Activated T-cell treated with anti-CD3 and anti-CD28 coated beads, Interleukin-2, amount 50 U/mL, for 4 hours (primary cell): Measurements from ENCODE around the gene UBE2L5. TPM values are rescaled to one million over a fixed set of nuclear protein-coding genes. Genes with fewer than 3 reads are reported as not detected.
A peak's percentile ranks its signal among the peaks of the same experiment; 100 is the strongest.
"Not testable (repeated sequence)": the region's sequence is repeated elsewhere in the genome, so short reads cannot be mapped to it uniquely, and the experiment has no call there.

Source experiments
- ATAC-seq, 2 donors: fragments of 200-7000 bp; cut with Tn5 transposase; one replicate each; pipeline ENCODE4 v1.10.0; 2021
- DNase-seq: peaks from one replicate; pipeline ENCODE4 v3.0.0-alpha.2; 2020
- H3K27me3 Mint-ChIP-seq: one replicate; pipeline ENCODE4 v1.8.0; 2021; ENCODE audit warnings: low read depth, mixed read lengths
- H3K36me3 Mint-ChIP-seq: one replicate; pipeline ENCODE4 v1.8.0; 2022; ENCODE audit warnings: mixed read lengths; ENCODE audit not compliant: insufficient read depth
- H3K4me1 Mint-ChIP-seq: one replicate; pipeline ENCODE4 v1.8.0; 2021; ENCODE audit warnings: low read depth, mixed read lengths
- H3K4me3 Mint-ChIP-seq: one replicate; pipeline ENCODE4 v1.8.0; 2021; ENCODE audit warnings: mild to moderate bottlenecking, moderate library complexity, mixed read lengths
- H3K9me3 Mint-ChIP-seq: one replicate; pipeline ENCODE4 v1.8.0; 2021; ENCODE audit warnings: mixed read lengths
- total RNA-seq, 3 donors: library from RNA; stranded (reverse); gene quantifications; one replicate each; pipeline ENCODE4 v1.2.1, GENCODE V29; 2021

Gene UBE2L5
- total RNA-seq, 3 donors from 2014 or later: not detected

DNA sequence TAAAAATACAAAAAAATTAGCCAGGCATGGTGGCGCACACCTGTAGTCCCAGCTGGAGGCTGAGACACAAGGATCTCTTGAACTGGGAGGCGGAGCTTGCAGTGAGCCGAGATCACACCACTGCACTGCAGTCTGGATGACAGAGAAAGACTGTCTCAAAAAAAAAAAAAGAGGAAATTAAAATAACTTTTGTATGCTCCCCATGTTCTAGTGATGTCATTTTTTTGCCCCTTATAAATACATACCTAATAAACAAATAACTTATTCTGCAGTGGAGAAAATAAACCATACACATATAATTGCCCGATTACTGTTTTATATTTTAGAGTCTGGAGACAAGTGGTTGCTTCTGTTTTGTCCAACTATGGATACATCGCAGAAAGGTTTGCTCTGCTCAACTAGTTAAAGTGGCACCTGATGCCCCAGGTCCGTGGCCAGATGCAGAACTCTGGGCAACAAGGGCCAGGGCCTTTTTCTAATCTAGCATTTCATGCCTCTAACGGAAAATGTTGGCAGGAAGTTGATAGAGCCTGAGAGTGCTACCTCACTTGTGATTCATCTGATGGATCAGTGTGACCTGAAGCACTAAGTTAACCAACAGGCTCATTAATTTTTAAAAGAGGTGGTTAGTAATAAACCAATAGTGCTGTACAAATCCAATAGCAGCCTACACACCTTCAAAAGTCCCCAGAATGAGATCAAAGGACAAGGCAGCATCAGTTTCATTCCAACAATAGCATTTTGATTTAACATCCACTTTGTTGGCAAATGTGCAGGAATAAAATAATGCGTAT, 18.8 kb downstream of the UBE2L5 start:
- Mint-ChIP-seq H3K27me3 (peaks cover 2% of the 10 kb centered on the region), H3K36me3 (no peaks in the 10 kb centered on the region)

DNA sequence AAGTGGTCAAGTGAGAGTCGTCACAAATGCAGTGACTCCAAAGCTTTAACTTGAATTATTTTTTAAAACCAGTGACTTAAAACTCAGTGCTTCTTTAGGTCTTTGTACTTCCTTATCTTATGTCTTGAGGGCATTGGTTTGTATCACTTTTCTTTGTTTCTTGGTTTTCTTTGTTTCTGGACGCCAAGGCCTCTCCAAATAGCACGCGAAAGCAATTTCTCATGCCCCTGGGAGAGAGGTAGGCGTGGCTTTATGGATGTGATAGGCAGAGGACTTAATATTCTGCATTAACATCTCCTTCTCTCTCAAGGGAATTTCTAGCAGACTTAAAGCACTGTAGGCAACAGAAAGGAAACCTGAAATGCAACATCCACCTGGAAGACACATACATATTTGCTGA, 20.6 kb downstream of the UBE2L5 start:
- DNase-seq: no peak
- H3K27me3 Mint-ChIP-seq: peaks cover 3% of the 10 kb centered on the region
- ATAC-seq: no peak

More for the DNA sequence above, 18.8 kb downstream of the UBE2L5 start:
- DNase-seq: no peak
- peaks cover 13% of the 10 kb centered on the region for H3K4me1 Mint-ChIP-seq
- no peak overlapping the region for H3K4me3 Mint-ChIP-seq
- ATAC-seq: peak in 1 of 2 donors; percentile 48
- no peaks in the 10 kb centered on the region for H3K9me3 Mint-ChIP-seq

DNA sequence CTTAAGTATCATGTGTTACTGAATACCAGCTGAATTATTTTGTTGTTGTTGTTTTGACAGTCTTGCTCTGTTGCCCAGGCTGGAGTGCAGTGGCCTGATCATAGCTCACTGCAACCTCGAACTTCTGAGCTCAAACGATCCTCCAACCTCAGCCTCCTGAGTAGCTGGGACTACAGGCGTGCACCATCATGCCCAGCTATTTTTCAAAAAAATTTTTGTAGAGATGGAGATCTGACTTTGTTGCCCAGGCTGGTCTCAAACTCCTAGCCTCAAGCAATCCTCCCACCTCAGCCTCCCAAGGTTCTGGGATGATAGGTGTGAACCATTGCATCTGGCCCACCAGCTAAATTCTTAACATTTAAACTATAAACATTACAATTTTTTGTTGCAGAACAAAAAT, 21.2 kb downstream of the UBE2L5 start:
- peaks cover 13% of the 10 kb centered on the region for H3K4me1 Mint-ChIP-seq
- not testable (repeated sequence) for H3K4me3 Mint-ChIP-seq, ATAC-seq, DNase-seq, H3K36me3 Mint-ChIP-seq, H3K27me3 Mint-ChIP-seq, H3K9me3 Mint-ChIP-seq

More for the DNA sequence above, 20.6 kb downstream of the UBE2L5 start:
- Mint-ChIP-seq H3K4me3 (no peak overlapping the region), H3K9me3 (no peaks in the 10 kb centered on the region), H3K4me1 (peaks cover 13% of the 10 kb centered on the region), H3K36me3 (no peaks in the 10 kb centered on the region)

DNA sequence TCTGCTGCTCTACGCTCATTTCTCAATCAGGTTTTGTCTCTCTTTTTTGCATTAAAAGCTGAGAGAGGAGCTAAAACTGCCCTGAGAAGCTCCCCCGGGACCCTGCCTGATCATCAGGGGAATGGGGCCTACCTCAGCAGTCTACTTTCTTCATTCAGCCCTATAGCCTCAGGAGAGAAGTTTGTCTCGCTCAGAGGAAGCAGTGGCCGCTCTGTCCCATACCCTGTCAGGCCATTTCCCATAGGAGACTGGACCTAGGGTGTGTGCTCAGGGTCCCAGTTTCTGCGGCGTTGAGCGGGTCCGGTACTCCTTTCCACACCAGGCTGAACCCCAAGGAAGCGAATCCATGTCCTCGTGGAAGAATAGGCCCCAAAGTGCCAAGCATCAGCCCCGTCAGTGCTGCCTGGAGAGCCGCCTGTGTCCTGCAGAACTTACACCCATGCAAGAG, 21.7 kb downstream of the UBE2L5 start:
- ATAC-seq (no peak), DNase-seq (no peak)
- no peaks in the 10 kb centered on the region for H3K36me3 Mint-ChIP-seq
- peaks cover 13% of the 10 kb centered on the region for H3K4me1 Mint-ChIP-seq
- peaks cover 3% of the 10 kb centered on the region for H3K27me3 Mint-ChIP-seq
- no peak overlapping the region for H3K4me3 Mint-ChIP-seq
- no peaks in the 10 kb centered on the region for H3K9me3 Mint-ChIP-seq

DNA sequence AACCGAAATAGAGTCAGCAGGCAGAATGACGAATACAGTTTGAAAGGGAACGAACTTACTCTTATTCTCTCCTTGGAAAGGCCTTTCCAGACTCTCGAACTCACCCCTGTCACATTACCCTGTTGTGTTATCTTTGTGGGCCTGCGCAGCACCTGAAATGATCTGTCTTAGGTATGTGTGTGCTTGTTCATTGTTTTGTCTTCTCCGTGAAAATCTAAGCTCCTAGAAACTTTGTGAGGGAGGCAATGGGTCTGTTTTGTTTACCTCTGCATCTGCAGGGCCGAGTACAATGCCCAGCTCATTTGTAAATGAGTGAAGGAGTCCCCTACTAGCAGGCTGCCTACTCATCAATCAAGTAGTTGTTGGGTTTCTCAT, 23.8 kb downstream of the UBE2L5 start:
- Mint-ChIP-seq H3K4me3 (peak overlapping the region; percentile 16), H3K4me1 (peaks cover 8% of the 10 kb centered on the region), H3K27me3 (peaks cover 3% of the 10 kb centered on the region), H3K36me3 (no peaks in the 10 kb centered on the region), H3K9me3 (no peaks in the 10 kb centered on the region)
- DNase-seq (no peak), ATAC-seq (no peak)

DNA sequence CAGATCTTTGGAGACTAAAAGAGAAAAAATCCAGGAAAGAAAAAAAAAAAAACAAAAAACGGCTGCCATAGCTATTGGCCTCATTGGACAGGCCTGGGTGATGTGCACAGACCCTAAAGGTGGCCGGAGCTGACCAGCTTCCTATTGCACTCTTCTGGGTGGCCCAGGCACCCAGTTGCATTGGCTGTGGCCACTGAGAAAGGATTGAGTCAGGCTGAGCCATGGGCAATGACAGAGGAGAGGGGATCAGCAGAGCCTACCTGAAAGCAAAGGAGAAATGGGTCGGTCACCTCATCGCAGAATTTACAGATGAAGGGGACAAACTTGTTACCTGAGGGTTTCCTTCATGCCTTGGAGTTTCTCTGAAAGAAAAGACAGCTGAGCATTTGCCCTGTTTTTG, 26.1 kb downstream of the UBE2L5 start:
- Mint-ChIP-seq H3K4me3 (no peak overlapping the region), H3K36me3 (no peaks in the 10 kb centered on the region), H3K4me1 (peaks cover 5% of the 10 kb centered on the region), H3K27me3 (peaks cover 3% of the 10 kb centered on the region), H3K9me3 (no peaks in the 10 kb centered on the region)
- DNase-seq: no peak
- ATAC-seq: no peak

DNA sequence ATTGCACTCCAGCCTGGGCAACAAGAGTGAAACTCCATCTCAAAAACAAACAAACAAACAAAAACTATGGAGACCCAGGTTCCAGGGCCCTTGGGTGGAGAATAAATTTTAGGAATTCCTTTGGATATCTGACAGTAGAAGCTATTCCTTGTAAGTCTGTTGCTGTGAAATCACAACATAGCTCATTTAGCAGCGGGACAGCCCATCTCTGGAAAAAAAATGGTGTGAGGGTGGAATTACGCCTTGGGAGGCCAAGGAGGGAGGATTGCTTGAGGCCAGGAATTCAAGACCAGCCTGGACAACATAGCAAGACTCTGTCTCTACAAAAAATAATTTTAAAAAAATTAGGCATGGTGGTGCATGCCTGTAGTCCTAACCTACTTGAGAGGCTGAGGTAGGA, 27.8 kb downstream of the UBE2L5 start:
- peaks cover 3% of the 10 kb centered on the region for H3K27me3 Mint-ChIP-seq
- no peak for ATAC-seq
- peaks cover 5% of the 10 kb centered on the region for H3K4me1 Mint-ChIP-seq
- H3K9me3 Mint-ChIP-seq: no peaks in the 10 kb centered on the region
- DNase-seq: no peak
- H3K4me3 Mint-ChIP-seq: no peak overlapping the region
- no peaks in the 10 kb centered on the region for H3K36me3 Mint-ChIP-seq

DNA sequence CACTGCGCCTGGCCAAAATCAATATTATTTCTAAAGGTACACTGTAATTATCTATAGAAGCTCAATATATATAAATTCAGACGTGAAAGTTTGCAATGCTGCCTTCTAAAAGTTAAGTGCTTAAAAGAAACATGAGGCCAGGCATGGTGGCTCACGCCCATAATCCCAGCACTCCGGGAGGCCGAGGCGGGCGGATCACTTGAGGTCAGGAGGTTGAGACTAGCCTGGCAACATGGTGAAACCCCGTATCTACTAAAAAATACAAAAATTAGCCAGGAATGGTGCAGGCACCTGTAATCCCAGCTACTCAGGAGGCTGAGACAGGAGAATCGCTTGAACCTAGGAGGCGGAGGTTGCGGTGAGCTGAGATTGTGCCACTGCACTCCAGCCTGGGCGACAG, 29.2 kb downstream of the UBE2L5 start:
- H3K4me1 Mint-ChIP-seq, H3K36me3 Mint-ChIP-seq, H3K27me3 Mint-ChIP-seq, ATAC-seq, DNase-seq, H3K4me3 Mint-ChIP-seq, H3K9me3 Mint-ChIP-seq: not testable (repeated sequence)

DNA sequence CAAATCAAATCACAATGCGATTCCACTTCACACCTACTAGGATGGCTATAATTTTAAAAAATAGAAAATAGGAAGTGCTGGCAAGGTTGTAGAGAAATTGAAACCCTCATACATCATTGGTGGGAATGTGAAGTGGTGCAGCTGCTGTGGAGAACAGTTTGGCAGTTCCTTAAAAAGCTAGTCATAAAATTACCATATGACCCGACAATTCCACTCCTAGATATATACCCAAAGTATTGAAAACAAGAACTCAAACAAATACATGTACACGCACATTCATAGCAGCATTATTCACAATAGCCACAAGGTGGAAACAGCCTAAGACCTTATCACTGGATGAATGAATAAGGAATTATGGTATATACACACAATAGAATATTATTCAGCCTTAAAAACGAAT, 31.4 kb downstream of the UBE2L5 start:
- Mint-ChIP-seq H3K36me3 (peaks cover 3% of the 10 kb centered on the region), H3K4me3 (no peak overlapping the region), H3K4me1 (peaks cover 3% of the 10 kb centered on the region), H3K27me3 (no peaks in the 10 kb centered on the region), H3K9me3 (no peaks in the 10 kb centered on the region)
- DNase-seq (no peak), ATAC-seq (no peak)

DNA sequence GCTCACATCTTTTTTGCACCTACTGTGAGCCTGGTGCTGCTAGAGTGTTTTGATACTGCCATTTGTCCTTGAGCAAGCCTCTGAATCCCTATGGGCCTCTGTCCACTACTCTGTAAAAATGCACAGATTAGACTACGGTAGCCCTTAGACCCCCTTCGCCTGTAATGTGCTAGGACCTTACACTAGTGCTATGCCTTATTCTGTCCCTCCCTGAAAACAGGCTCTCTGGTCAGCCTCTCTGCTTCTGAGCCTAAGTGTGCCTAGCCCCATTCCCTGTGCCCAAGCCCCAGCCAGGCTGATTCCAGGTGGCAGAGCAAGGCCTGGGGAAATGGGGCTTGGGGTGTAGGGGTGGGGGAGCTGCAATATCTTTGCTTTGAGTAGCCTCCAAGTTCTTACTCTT, 32.7 kb downstream of the UBE2L5 start:
- H3K36me3 Mint-ChIP-seq: peaks cover 8% of the 10 kb centered on the region
- no peak overlapping the region for H3K4me3 Mint-ChIP-seq
- H3K4me1 Mint-ChIP-seq: peaks cover 12% of the 10 kb centered on the region
- H3K27me3 Mint-ChIP-seq: no peaks in the 10 kb centered on the region
- H3K9me3 Mint-ChIP-seq: no peaks in the 10 kb centered on the region
- ATAC-seq (no peak), DNase-seq (no peak)

DNA sequence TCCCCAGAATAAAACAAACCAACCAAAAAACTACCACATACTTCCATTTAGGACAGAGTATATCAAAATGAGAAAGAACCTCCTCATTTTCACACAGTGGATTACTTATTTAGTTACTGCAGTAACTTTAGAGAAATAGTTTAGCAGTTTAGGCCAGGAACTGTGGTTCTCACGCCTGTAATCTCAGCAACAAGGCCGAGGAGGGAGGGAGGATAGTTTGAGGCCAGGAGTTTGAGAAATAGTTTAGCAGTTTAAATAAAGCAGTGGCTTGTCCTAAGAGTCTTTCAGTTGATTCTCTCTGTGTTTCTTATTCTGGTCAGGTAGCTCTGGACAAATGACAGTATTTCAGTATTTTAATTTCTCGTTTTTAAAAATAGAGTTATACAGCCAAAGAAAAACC, 34.0 kb downstream of the UBE2L5 start:
- no peak for DNase-seq
- Mint-ChIP-seq H3K9me3 (no peaks in the 10 kb centered on the region), H3K4me3 (no peak overlapping the region), H3K36me3 (peaks cover 10% of the 10 kb centered on the region), H3K4me1 (peaks cover 14% of the 10 kb centered on the region), H3K27me3 (no peaks in the 10 kb centered on the region)
- no peak for ATAC-seq

DNA sequence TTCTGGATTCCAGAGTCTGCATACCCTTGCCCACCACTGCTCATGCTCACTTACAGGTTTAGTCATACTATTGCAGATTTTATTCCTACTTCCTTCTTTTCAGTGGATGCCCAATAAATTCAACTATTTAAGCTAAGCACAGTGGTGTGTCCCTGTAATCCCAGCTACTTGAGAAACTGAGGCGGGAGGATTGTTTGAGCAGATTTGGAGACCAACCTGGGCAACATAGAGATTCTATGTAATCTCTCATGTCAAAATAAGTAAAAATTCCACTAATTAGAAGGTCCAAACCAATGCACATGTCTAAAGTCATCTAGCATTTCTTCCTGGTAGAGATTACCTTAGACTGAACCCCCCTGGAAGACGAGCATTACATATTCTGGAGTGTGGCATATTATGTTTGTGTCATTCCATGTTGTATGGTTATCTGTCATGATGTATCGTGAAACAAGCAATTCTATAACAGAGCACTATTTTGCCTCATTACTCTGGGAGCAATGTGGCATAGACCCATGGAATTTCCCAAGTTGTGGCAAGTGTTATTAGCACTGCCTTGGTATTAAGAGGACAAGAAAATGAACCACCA, 35.1 kb downstream of the UBE2L5 start:
- no peaks in the 10 kb centered on the region for H3K9me3 Mint-ChIP-seq
- H3K36me3 Mint-ChIP-seq: peaks cover 18% of the 10 kb centered on the region
- H3K4me1 Mint-ChIP-seq: peaks cover 23% of the 10 kb centered on the region
- DNase-seq: no peak
- no peaks in the 10 kb centered on the region for H3K27me3 Mint-ChIP-seq
- no peak overlapping the region for H3K4me3 Mint-ChIP-seq
- peak; percentile 9 to 10 for ATAC-seq

DNA sequence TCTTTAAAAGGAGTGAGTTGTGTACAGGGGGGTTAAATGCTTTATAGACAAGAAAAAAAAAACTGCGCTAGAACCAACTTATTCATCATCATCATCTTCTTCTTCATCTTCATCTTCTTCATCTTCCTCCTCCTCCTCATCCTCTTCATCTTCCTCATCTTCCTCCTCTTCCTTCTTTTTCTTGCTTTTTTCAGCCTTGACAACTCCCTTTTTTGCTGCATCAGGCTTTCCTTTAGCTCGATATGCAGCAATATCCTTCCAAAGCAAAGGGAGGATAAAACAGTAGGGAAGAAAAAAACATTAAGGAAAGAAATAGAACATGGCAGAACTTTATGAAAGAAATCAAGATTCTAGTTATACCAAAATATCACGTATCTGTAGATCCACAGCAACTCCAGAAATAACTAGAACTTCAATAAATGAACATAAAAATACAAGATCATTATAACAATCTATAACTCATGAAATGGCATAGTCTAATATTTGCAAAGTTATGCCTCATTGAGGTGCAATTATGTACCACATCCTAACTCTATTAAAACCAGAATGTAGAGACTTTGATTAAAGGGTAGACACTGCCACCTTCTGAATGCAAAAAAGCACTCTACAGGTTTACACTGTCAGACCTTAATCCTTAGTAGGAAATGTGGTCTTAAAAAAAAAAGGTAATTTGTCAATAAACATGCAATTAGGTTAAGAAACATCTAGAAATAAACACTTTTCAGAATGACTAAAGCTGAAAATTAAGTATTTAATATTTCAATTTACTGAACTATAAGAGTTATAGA, 39.2 kb downstream of the UBE2L5 start:
- H3K4me3 Mint-ChIP-seq: peak overlapping the region; percentile 42
- not testable (repeated sequence) for DNase-seq, H3K9me3 Mint-ChIP-seq, ATAC-seq, H3K27me3 Mint-ChIP-seq
- peaks cover 37% of the 10 kb centered on the region for H3K4me1 Mint-ChIP-seq
- peaks cover 27% of the 10 kb centered on the region for H3K36me3 Mint-ChIP-seq

DNA sequence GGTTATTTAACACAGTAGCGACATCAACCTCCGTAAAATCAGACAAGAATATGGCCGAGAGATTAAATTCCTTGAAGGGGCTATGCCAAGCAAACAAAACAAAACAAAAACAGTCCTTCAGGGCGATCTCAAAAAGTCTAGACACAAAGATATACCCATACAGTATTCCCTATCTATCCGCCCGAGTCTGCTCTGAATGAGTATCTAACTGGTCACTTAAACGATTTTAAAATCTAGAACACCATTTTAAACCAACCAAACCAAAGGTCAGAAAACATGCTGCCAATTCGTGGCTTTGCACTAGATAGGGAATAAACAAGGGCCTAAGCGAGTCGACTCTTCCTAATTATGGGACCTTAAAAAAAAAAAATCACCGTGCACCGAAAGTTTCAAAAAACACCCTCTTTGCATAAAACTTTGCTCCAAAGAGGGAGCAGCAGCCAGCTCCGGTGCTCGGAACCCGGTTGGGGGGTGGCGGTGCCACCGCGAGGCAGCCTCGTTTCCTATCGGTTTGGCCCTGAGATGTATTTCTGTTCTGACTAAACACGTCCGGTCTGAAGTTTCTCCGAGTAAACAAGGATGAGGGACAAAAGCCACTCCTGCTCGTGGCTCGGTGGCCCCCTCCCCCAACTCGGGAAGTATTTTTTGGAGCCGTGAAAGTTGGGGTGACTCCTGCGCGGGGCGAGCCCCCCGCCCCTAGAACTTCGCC, 41.6 kb downstream of the UBE2L5 start:
- Mint-ChIP-seq H3K4me3 (peak overlapping the region; percentile 94), H3K9me3 (no peaks in the 10 kb centered on the region), H3K36me3 (peaks cover 24% of the 10 kb centered on the region), H3K4me1 (peaks cover 37% of the 10 kb centered on the region), H3K27me3 (no peaks in the 10 kb centered on the region)
- ATAC-seq (peak; percentile 38 to 41), DNase-seq (peak; percentile 67)
